ENCODE results near the gene EIF4EBP2. TPM values are rescaled to one million over a fixed set of nuclear protein-coding genes. Genes with fewer than 3 reads are reported as not detected.

EIF4EBP2 gene
- total and polyA plus RNA-seq, 2 of the 13 experiments (the other 11 are each of a cell fraction or from before 2014, with no cell fraction given): 16.9 to 22.0 TPM

GRCh38 chr10:70442332-70442988 is 38.5 kb downstream of the EIF4EBP2 start (continued):
- TF ChIP-seq GRHL1 (CRISPR knock-in tag; conservative IDR thresholded peaks at IDR 0.05) (no peak), POLR2AphosphoS2 (IDR thresholded peaks at IDR 0.05; ENCODE audit: low read depth, low read length) (no peak), SOX5 (CRISPR knock-in tag; IDR thresholded peaks at IDR 0.05; ENCODE audit: borderline replicate concordance) (peak; percentile 48; the same call in 1 of the 2 replicates), SATB2 (CRISPR knock-in tag; IDR thresholded peaks at IDR 0.05) (no peak), MEIS2 (CRISPR knock-in tag; IDR thresholded peaks at IDR 0.05) (no peak), PAXIP1 (CRISPR knock-in tag; conservative IDR thresholded peaks at IDR 0.05) (peak; percentile 82), ZNF883 (CRISPR knock-in tag; IDR thresholded peaks at IDR 0.05; ENCODE audit: not compliant biosample characterization) (no peak), ZSCAN22 (CRISPR knock-in tag; IDR thresholded peaks at IDR 0.05) (no peak), HNF4A (CRISPR knock-in tag; IDR thresholded peaks at IDR 0.05) (peak; percentile 81), ZNF468 (CRISPR knock-in tag; IDR thresholded peaks at IDR 0.05) (no peak), ZNF350 (CRISPR knock-in tag; IDR thresholded peaks at IDR 0.05; ENCODE audit: borderline replicate concordance, low read depth) (no peak)
- TF ChIP-seq, protein P1, sequence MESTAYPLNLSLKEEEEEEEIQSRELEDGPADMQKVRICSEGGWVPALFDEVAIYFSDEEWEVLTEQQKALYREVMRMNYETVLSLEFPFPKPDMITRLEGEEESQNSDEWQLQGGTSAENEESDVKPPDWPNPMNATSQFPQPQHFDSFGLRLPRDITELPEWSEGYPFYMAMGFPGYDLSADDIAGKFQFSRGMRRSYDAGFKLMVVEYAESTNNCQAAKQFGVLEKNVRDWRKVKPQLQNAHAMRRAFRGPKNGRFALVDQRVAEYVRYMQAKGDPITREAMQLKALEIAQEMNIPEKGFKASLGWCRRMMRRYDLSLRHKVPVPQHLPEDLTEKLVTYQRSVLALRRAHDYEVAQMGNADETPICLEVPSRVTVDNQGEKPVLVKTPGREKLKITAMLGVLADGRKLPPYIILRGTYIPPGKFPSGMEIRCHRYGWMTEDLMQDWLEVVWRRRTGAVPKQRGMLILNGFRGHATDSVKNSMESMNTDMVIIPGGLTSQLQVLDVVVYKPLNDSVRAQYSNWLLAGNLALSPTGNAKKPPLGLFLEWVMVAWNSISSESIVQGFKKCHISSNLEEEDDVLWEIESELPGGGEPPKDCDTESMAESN (CRISPR knock-in tag; conservative IDR thresholded peaks at IDR 0.05): no peak
- TF ChIP-seq, protein P2, sequence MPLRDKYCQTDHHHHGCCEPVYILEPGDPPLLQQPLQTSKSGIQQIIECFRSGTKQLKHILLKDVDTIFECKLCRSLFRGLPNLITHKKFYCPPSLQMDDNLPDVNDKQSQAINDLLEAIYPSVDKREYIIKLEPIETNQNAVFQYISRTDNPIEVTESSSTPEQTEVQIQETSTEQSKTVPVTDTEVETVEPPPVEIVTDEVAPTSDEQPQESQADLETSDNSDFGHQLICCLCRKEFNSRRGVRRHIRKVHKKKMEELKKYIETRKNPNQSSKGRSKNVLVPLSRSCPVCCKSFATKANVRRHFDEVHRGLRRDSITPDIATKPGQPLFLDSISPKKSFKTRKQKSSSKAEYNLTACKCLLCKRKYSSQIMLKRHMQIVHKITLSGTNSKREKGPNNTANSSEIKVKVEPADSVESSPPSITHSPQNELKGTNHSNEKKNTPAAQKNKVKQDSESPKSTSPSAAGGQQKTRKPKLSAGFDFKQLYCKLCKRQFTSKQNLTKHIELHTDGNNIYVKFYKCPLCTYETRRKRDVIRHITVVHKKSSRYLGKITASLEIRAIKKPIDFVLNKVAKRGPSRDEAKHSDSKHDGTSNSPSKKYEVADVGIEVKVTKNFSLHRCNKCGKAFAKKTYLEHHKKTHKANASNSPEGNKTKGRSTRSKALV (CRISPR knock-in tag; IDR thresholded peaks at IDR 0.05): no peak
- TF ChIP-seq, protein P3, sequence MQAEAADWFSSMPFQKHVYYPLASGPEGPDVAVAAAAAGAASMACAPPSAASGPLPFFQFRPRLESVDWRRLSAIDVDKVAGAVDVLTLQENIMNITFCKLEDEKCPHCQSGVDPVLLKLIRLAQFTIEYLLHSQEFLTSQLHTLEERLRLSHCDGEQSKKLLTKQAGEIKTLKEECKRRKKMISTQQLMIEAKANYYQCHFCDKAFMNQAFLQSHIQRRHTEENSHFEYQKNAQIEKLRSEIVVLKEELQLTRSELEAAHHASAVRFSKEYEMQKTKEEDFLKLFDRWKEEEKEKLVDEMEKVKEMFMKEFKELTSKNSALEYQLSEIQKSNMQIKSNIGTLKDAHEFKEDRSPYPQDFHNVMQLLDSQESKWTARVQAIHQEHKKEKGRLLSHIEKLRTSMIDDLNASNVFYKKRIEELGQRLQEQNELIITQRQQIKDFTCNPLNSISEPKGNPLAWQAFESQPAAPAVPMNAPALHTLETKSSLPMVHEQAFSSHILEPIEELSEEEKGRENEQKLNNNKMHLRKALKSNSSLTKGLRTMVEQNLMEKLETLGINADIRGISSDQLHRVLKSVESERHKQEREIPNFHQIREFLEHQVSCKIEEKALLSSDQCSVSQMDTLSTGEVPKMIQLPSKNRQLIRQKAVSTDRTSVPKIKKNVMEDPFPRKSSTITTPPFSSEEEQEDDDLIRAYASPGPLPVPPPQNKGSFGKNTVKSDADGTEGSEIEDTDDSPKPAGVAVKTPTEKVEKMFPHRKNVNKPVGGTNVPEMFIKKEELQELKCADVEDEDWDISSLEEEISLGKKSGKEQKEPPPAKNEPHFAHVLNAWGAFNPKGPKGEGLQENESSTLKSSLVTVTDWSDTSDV (CRISPR knock-in tag; IDR thresholded peaks at IDR 0.05): no peak
- TF ChIP-seq, protein P4, sequence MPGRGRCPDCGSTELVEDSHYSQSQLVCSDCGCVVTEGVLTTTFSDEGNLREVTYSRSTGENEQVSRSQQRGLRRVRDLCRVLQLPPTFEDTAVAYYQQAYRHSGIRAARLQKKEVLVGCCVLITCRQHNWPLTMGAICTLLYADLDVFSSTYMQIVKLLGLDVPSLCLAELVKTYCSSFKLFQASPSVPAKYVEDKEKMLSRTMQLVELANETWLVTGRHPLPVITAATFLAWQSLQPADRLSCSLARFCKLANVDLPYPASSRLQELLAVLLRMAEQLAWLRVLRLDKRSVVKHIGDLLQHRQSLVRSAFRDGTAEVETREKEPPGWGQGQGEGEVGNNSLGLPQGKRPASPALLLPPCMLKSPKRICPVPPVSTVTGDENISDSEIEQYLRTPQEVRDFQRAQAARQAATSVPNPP (CRISPR knock-in tag; IDR thresholded peaks at IDR 0.05): no peak
